ENCODE data around the gene BCAP31.

The BCAP31 gene

DNA sequence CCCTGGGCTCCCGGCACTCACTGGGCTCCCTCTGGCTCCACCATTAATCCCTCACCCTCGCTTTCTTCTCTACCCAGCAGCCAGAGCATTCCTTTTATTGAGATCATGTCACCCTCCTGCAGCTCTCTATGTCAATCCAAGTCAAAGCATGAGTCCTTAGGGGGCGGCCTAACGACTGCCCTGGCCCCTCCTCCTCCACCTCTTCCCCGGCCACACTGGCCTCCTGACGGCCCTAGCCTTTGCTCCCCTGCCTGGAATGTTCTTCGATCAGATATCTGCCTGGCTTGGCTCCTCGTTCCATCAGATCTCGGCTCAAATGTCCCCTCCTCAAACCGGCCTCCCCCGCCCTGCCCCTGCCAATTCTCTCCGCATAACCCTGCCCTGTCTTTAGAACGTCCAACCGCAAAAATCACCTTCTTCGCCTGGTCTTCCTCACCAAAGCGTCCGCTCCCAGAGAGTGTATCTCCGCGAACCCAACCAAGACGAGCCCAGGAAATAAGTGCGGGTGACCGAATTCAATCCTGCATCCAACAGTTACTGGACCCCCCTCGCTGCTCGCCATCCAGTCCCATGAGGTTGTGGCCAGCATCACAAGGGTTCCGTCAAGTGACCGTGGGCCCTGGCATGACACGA is 49.9 kb downstream of the BCAP31 start:
- DNase-seq (ENCODE audit: low read depth) = no peak
- H3K4me3 ChIP-seq (ENCODE audit: low read length) = no peak overlapping the region
- TF ChIP-seq, protein P1, sequence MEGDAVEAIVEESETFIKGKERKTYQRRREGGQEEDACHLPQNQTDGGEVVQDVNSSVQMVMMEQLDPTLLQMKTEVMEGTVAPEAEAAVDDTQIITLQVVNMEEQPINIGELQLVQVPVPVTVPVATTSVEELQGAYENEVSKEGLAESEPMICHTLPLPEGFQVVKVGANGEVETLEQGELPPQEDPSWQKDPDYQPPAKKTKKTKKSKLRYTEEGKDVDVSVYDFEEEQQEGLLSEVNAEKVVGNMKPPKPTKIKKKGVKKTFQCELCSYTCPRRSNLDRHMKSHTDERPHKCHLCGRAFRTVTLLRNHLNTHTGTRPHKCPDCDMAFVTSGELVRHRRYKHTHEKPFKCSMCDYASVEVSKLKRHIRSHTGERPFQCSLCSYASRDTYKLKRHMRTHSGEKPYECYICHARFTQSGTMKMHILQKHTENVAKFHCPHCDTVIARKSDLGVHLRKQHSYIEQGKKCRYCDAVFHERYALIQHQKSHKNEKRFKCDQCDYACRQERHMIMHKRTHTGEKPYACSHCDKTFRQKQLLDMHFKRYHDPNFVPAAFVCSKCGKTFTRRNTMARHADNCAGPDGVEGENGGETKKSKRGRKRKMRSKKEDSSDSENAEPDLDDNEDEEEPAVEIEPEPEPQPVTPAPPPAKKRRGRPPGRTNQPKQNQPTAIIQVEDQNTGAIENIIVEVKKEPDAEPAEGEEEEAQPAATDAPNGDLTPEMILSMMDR (conservative IDR thresholded peaks at IDR 0.05; ENCODE audit: low read length) = no peak

DNA sequence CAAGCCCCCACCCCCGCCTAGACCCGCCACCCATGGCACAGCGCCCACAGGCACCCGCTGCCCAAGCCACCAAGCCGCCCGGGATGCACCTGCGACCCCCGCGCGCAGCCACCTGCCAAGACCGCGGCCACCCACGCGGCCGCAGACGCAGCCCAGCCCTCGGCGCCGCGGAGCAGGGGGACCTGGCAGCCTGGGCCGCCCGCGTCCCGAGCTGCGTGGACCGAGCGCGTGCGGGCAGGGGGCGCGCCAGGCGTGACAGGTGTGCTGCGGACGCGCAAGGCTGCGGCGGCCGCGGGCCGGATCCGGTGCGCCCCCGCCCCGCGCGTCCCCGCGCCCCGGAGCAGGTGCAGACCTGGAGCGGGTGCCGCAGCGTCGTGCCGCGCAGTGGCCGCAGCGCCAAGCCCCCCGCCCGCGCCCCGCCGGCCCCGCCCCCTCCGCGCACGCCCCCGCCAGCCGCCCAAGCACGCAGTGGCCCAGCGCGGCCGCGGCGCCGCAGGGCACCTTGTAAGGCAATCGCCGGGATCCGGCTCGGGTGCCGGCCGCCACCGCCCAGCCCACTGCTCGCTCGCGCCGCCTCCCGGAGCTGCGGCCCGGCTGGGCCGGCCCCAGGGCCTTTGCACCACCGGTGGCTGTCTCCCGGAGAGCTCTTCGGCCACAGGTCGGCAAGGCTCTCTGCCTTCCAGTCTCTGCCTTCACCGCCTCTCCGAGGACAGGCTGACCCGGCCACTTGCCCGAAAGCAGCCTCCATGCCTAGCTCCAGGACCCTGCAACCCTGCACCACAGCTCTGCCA is 50.6 kb downstream of the BCAP31 start, which contains the start of gene PNCK:
TSS of gene PNCK (minus strand) at position 386 of the 791 bp plus-strand sequence. CDS start 737 bp downstream, outside the sequence.
- no peak within 1 kb of the TSS for H3K4me3 ChIP-seq (ENCODE audit: low read length)
- no peak for DNase-seq (ENCODE audit: low read depth)

GRCh38 chrX:153672531-153673427 is 51.4 kb downstream of the BCAP31 start:
- TF ChIP-seq, protein P1 (conservative IDR thresholded peaks at IDR 0.05; ENCODE audit: low read length) = no peak

More for the DNA sequence above, 50.6 kb downstream of the BCAP31 start, which contains the start of gene PNCK:
- TF ChIP-seq, protein P1 (conservative IDR thresholded peaks at IDR 0.05; ENCODE audit: low read length) = no peak

DNA sequence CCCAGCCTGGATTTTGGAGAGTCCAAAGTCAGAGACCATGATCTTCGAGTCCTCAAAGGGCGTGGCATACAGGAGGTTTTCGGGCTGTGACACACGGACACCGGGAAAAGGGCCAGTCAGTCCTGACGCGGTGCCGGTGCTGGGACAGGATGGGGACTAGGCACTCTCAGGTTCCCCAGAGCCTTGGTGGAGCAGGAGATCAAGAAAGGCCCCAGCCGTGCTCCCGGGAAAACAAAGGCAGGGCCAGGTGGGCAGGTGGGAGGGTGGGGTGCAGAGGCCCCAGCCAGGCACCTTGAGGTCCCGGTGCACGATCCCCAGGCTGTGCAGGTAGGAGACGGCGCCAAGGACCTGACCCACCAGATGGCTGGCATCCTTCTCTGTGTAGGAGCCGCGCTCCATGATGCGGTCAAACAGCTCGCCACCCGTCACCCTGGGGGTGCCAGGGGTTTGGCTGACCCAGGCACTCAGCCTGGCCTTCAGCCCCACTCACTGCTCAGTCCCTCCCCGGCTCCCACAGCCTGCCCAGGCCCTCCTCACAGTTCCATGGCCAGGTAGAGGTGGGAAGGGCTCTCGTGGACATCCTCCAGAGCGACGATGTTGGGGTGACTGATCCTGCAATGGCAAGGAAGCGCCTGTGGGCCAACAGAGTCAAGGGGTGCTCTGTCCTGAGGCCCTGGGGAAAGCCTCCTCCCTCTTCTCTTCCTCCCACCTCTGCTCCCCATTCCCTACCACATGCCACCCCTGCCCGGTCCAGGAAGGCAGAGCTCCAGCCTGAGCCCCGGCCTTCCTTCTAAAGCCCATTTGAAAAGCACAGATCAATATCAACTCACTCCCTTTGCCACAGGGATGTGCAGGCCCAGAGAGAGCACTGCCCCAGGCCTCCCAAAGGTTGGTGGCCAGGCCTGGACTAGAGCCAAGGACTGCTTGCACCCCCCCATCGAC is 52.3 kb downstream of the BCAP31 start:
- TF ChIP-seq, protein P1 (conservative IDR thresholded peaks at IDR 0.05; ENCODE audit: low read length) = no peak

More at GRCh38 chrX:153672531-153673427, 51.4 kb downstream of the BCAP31 start:
- no peak for DNase-seq (ENCODE audit: low read depth)
- H3K4me3 ChIP-seq (ENCODE audit: low read length) = no peak overlapping the region

GRCh38 chrX:153670748-153671588 is 53.2 kb downstream of the BCAP31 start:
- TF ChIP-seq, protein P1 (conservative IDR thresholded peaks at IDR 0.05; ENCODE audit: low read length) = no peak
- DNase-seq (ENCODE audit: low read depth) = no peak
- H3K4me3 ChIP-seq (ENCODE audit: low read length) = no peak overlapping the region

More for the DNA sequence above, 52.3 kb downstream of the BCAP31 start:
- no peak for DNase-seq (ENCODE audit: low read depth)
- H3K4me3 ChIP-seq (ENCODE audit: low read length) = no peak overlapping the region
